MM.1S (cell line): ENCODE data around the gene TARS3.

Experiments
- CTCF ChIP-seq: fragments of 300-600 bp; sonication (generic); IDR thresholded peaks from 2 replicates; pipeline ENCODE4 v1.5.1; 2016; ENCODE audit warnings: antibody characterized with exemption, low read length, mixed read lengths
- EZH2 ChIP-seq: fragments of 300-600 bp; sonication (generic); optimal IDR thresholded peaks from 2 replicates; pipeline ENCODE3; 2017; ENCODE audit warnings: low read depth, mild to moderate bottlenecking, antibody characterized with exemption, low read length, mixed read lengths
- EZH2phosphoT487 ChIP-seq: fragments of 300-600 bp; sonication (generic); IDR thresholded peaks from 2 replicates; pipeline ENCODE4 v1.6.1; 2018; ENCODE audit warnings: antibody characterized with exemption, low read length

- no peak for TF ChIP-seq CTCF
- no peak for TF ChIP-seq EZH2phosphoT487
- TF ChIP-seq EZH2: no peak
These were observed 27.4 kb downstream of the TARS3 start for GRCh38 chr15:101696829-101697228.
